GM12891 (cell line): Measurements from ENCODE around the gene CCDC51.

Experiments used
- PAX5 ChIP-seq: IDR thresholded peaks from 2 replicates; pipeline ENCODE4 v1.6.1; 2011; ENCODE audit warnings: low read length, moderate library complexity, mild to moderate bottlenecking; ENCODE audit not compliant: insufficient read depth, severe bottlenecking
- POLR2A ChIP-seq: IDR thresholded peaks from 2 replicates; pipeline ENCODE4 v1.6.1; 2011; ENCODE audit warnings: low read depth, low read length, control low read depth
- POLR2AphosphoS5 ChIP-seq: IDR thresholded peaks from 2 replicates; pipeline ENCODE4 v1.6.1; 2011; ENCODE audit warnings: low read depth, low read length, control low read depth
- POU2F2 ChIP-seq: IDR thresholded peaks from 2 replicates; pipeline ENCODE4 v1.6.1; 2011; ENCODE audit warnings: low read depth, mild to moderate bottlenecking, control low read depth, low read length, moderate library complexity
- SPI1 ChIP-seq: IDR thresholded peaks from 2 replicates; pipeline ENCODE4 v1.6.1; 2011; ENCODE audit warnings: low read depth, low read length, control low read depth
- TAF1 ChIP-seq: IDR thresholded peaks from 2 replicates; pipeline ENCODE4 v1.6.1; 2011; ENCODE audit warnings: low read depth, low read length, control low read depth

DNA sequence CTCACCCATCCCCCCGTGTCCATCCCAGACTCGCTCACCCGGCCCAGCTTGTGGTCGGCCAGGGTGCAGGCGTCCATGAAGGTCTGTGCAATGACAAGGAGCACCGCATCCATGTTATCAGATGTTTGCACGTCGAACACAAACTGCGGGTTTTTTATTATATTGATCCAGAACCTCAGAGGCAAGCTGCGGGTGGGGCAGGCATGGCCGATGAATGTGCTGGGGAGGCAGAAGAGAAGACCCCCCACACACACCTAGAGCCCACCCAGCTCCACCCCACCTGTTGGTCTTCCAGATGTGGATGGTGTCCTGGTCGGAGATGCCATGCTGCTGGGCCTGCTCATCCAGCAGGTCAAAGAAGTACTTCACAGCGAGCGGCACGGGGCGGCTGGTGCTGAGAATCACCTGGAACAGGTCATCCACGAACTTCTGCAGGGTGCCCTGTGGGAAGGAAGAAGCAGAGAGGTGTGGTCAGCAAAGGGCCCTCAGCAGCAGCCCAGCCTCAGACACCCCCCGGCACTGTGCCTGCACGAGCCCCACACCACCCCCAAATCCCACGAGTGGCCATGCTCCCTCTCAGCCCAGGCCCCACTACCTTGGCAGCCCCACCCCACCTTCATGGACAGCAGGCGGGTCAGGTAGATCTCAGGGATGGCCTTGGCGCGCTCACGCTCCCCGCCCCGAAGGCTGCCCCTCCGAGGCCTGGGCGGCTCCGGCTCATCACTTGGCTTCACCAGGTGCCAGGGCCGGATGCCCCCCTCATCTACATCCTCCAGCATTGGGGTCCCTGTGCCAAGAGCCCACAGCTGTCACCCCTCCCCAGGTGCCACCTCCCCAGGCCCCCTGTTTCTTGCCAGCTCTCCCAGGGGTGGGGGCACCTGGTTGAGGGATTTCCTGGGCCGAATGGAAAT, 30.4 kb downstream of the CCDC51 start:
- no peak for TF ChIP-seq POLR2A
- TF ChIP-seq SPI1 = no peak
- no peak for TF ChIP-seq POLR2AphosphoS5
- no peak for TF ChIP-seq TAF1
- no peak for TF ChIP-seq POU2F2
- TF ChIP-seq PAX5 = no peak
